Skeletal muscle satellite cell (primary cell): Measurements from ENCODE around the gene RGL2.
"Not testable (repeated sequence)": the region's sequence is repeated elsewhere in the genome, so short reads cannot be mapped to it uniquely, and the experiment has no call there.

Experiments used
- H3K27me3 ChIP-seq: 2 replicates; pipeline ENCODE4 v1.7.0; 2013; ENCODE audit warnings: low read length; ENCODE audit not compliant: control insufficient read depth, insufficient read depth
- H3K36me3 ChIP-seq: 2 replicates; pipeline ENCODE4 v1.7.0; 2013; ENCODE audit warnings: mild to moderate bottlenecking, control low read depth, low read length; ENCODE audit not compliant: insufficient read depth
- H3K4me1 ChIP-seq: 2 replicates; pipeline ENCODE4 v1.7.0; 2013; ENCODE audit warnings: low read length; ENCODE audit not compliant: control insufficient read depth, insufficient read depth
- H3K4me2 ChIP-seq: 2 replicates; pipeline ENCODE4 v1.7.0; 2013; ENCODE audit warnings: mild to moderate bottlenecking, low read length
- H3K4me3 ChIP-seq: 2 replicates; pipeline ENCODE4 v1.7.0; 2013; ENCODE audit warnings: low read length
- H3K9ac ChIP-seq: 2 replicates; pipeline ENCODE4 v1.7.0; 2013; ENCODE audit warnings: mild to moderate bottlenecking, low read depth, low read length, moderate library complexity
- H3K9me3 ChIP-seq: replicated peaks from 2 replicates; pipeline ENCODE4 v1.7.0; 2013; ENCODE audit warnings: mild to moderate bottlenecking, control low read depth, low read length

Gene RGL2

GRCh38 chr6:33262490-33262889 is 36.3 kb downstream of the RGL2 start:
- H3K4me3 ChIP-seq, H3K9ac ChIP-seq, H3K4me2 ChIP-seq, H3K27me3 ChIP-seq, H3K9me3 ChIP-seq: not testable (repeated sequence)
- peaks cover 16% of the 10 kb centered on the region for H3K4me1 ChIP-seq
- peaks cover 42% of the 10 kb centered on the region for H3K36me3 ChIP-seq

- Histone ChIP-seq H3K27me3 (no peaks in the 10 kb centered on the region), H3K36me3 (peaks cover 15% of the 10 kb centered on the region), H3K4me1 (peaks cover 16% of the 10 kb centered on the region)
Measured at GRCh38 chr6:33259032-33259431, 39.7 kb downstream of the RGL2 start.

GRCh38 chr6:33254591-33254990 is 44.2 kb downstream of the RGL2 start:
- H3K4me3 ChIP-seq, result no peak overlapping the region
- no peaks in the 10 kb centered on the region for H3K9me3 ChIP-seq
- peaks cover 10% of the 10 kb centered on the region for H3K36me3 ChIP-seq
- H3K9ac ChIP-seq, result no peak overlapping the region
- no peak overlapping the region for H3K4me2 ChIP-seq
- H3K27me3 ChIP-seq, result no peaks in the 10 kb centered on the region
- H3K4me1 ChIP-seq, result peaks cover 18% of the 10 kb centered on the region

More at GRCh38 chr6:33259032-33259431, 39.7 kb downstream of the RGL2 start:
- Histone ChIP-seq H3K9ac (no peak overlapping the region), H3K4me2 (no peak overlapping the region), H3K9me3 (no peaks in the 10 kb centered on the region), H3K4me3 (no peak overlapping the region)

GRCh38 chr6:33252759-33253158 is 46.0 kb downstream of the RGL2 start:
- Histone ChIP-seq H3K9ac (no peak overlapping the region), H3K4me2 (no peak overlapping the region), H3K27me3 (no peaks in the 10 kb centered on the region), H3K4me1 (peaks cover 29% of the 10 kb centered on the region), H3K4me3 (no peak overlapping the region), H3K36me3 (peaks cover 10% of the 10 kb centered on the region), H3K9me3 (no peaks in the 10 kb centered on the region)

- peaks cover 10% of the 10 kb centered on the region for H3K36me3 ChIP-seq
- no peak overlapping the region for H3K9ac ChIP-seq
- no peak overlapping the region for H3K4me2 ChIP-seq
- H3K4me3 ChIP-seq, result no peak overlapping the region
- no peaks in the 10 kb centered on the region for H3K27me3 ChIP-seq
- no peaks in the 10 kb centered on the region for H3K9me3 ChIP-seq
- H3K4me1 ChIP-seq, result peaks cover 29% of the 10 kb centered on the region
Measured at GRCh38 chr6:33251395-33252012, 47.2 kb downstream of the RGL2 start.

GRCh38 chr6:33250731-33251130 is 48.0 kb downstream of the RGL2 start:
- no peaks in the 10 kb centered on the region for H3K27me3 ChIP-seq
- no peak overlapping the region for H3K9ac ChIP-seq
- peak overlapping the region; percentile 96 for H3K4me2 ChIP-seq
- H3K4me3 ChIP-seq, result peak overlapping the region; percentile 51
- H3K36me3 ChIP-seq, result peaks cover 10% of the 10 kb centered on the region
- H3K4me1 ChIP-seq, result peaks cover 29% of the 10 kb centered on the region
- no peaks in the 10 kb centered on the region for H3K9me3 ChIP-seq

- Histone ChIP-seq H3K27me3 (no peaks in the 10 kb centered on the region), H3K9me3 (no peaks in the 10 kb centered on the region), H3K4me2 (peak overlapping the region; percentile 96), H3K36me3 (peaks cover 10% of the 10 kb centered on the region), H3K4me3 (peak overlapping the region; percentile 81), H3K4me1 (peaks cover 29% of the 10 kb centered on the region), H3K9ac (peak overlapping the region; percentile 90)
Measured at GRCh38 chr6:33249732-33250630, 48.8 kb downstream of the RGL2 start.

GRCh38 chr6:33248932-33249731 is 49.6 kb downstream of the RGL2 start:
- no peaks in the 10 kb centered on the region for H3K9me3 ChIP-seq
- H3K9ac ChIP-seq, result peak overlapping the region; percentile 90
- peaks cover 10% of the 10 kb centered on the region for H3K36me3 ChIP-seq
- no peaks in the 10 kb centered on the region for H3K27me3 ChIP-seq
- H3K4me2 ChIP-seq, result peak overlapping the region; percentile 96
- H3K4me3 ChIP-seq, result peak overlapping the region; percentile 81
- H3K4me1 ChIP-seq, result peaks cover 29% of the 10 kb centered on the region

GRCh38 chr6:33248643-33248931 is 50.2 kb downstream of the RGL2 start:
- peak overlapping the region; percentile 85 for H3K9ac ChIP-seq
- H3K4me2 ChIP-seq, result peak overlapping the region; percentile 96
- no peaks in the 10 kb centered on the region for H3K9me3 ChIP-seq
- no peaks in the 10 kb centered on the region for H3K27me3 ChIP-seq
- peaks cover 10% of the 10 kb centered on the region for H3K36me3 ChIP-seq
- peak overlapping the region; percentile 72 for H3K4me3 ChIP-seq
- peaks cover 29% of the 10 kb centered on the region for H3K4me1 ChIP-seq

- peak overlapping the region; percentile 85 for H3K9ac ChIP-seq
- H3K27me3 ChIP-seq, result peaks cover 5% of the 10 kb centered on the region
- peak overlapping the region; percentile 96 for H3K4me2 ChIP-seq
- peak overlapping the region; percentile 72 for H3K4me3 ChIP-seq
- H3K9me3 ChIP-seq, result no peaks in the 10 kb centered on the region
- peaks cover 10% of the 10 kb centered on the region for H3K36me3 ChIP-seq
- H3K4me1 ChIP-seq, result peaks cover 29% of the 10 kb centered on the region
Measured at GRCh38 chr6:33247977-33248642, 50.6 kb downstream of the RGL2 start.

GRCh38 chr6:33243476-33243875 is 55.3 kb downstream of the RGL2 start:
- Histone ChIP-seq H3K4me2 (no peak overlapping the region), H3K4me3 (no peak overlapping the region), H3K9ac (no peak overlapping the region), H3K4me1 (peaks cover 5% of the 10 kb centered on the region), H3K36me3 (no peaks in the 10 kb centered on the region), H3K27me3 (peaks cover 30% of the 10 kb centered on the region), H3K9me3 (no peaks in the 10 kb centered on the region)
